Fibroblast of the aortic adventitia (primary cell): Measurements from ENCODE around the gene UPK2. TPM values are rescaled to one million over a fixed set of nuclear protein-coding genes. Genes with fewer than 3 reads are reported as not detected.

Experiments
- DNase-seq: peaks from one replicate; pipeline ENCODE4 v3.0.0-alpha.2; 2010; ENCODE audit warnings: low read depth
- H3K4me3 ChIP-seq: 2 replicates; pipeline ENCODE4 v1.5.1; 2011; ENCODE audit warnings: low read depth, mild to moderate bottlenecking, control low read depth, low read length, moderate library complexity
- total RNA-seq: library from RNA; depleted of rRNA; stranded (reverse); fragments of >200 nt; gene quantifications from 2 replicates; pipeline ENCODE4 v1.2.3, GENCODE V29; 2012; ENCODE audit warnings: low replicate concordance
- TF ChIP-seq, protein P1 (sequence below): IDR thresholded peaks from 2 replicates; pipeline ENCODE4 v1.5.1; 2011; ENCODE audit warnings: mild to moderate bottlenecking, low read length, control low read depth, inconsistent platforms; ENCODE audit not compliant: insufficient read depth

Gene UPK2
- not detected in 2 replicates for total RNA-seq

DNA sequence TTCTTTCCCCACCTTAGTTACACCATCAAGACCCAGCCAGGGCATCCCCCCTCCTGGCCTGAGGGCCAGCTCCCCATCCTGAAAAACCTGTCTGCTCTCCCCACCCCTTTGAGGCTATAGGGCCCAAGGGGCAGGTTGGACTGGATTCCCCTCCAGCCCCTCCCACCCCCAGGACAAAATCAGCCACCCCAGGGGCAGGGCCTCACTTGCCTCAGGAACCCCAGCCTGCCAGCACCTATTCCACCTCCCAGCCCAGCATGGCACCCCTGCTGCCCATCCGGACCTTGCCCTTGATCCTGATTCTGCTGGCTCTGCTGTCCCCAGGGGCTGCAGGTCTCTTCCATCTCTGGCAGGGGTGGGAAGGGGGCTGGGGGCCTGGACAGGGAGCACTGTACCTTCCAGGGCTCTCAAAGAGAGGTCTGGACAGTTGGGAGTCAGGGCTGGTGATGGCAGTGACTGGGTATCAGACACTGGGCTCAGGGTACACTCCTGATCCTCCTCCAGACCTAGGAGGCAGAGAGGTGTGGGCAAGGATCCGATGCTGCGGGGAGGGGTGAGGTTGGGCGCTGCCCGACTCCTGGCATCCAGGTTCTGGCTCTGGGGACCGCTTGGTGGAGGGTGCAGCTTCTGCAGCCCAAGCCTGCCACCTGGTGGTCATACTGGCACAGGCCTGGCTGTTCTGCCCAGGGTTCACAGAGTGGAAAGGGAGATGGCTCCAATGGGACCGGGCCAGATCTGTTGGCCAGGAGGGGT lies at the start of gene UPK2:
UPK2 (plus strand) TSS at position 205 of the 753 bp plus-strand sequence; CDS start at position 258, 53 bp downstream.
- peak; percentile 80 for DNase-seq
- H3K4me3 ChIP-seq = no peak within 1 kb of the TSS
- TF ChIP-seq, protein P1, sequence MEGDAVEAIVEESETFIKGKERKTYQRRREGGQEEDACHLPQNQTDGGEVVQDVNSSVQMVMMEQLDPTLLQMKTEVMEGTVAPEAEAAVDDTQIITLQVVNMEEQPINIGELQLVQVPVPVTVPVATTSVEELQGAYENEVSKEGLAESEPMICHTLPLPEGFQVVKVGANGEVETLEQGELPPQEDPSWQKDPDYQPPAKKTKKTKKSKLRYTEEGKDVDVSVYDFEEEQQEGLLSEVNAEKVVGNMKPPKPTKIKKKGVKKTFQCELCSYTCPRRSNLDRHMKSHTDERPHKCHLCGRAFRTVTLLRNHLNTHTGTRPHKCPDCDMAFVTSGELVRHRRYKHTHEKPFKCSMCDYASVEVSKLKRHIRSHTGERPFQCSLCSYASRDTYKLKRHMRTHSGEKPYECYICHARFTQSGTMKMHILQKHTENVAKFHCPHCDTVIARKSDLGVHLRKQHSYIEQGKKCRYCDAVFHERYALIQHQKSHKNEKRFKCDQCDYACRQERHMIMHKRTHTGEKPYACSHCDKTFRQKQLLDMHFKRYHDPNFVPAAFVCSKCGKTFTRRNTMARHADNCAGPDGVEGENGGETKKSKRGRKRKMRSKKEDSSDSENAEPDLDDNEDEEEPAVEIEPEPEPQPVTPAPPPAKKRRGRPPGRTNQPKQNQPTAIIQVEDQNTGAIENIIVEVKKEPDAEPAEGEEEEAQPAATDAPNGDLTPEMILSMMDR = peak; percentile 97

DNA sequence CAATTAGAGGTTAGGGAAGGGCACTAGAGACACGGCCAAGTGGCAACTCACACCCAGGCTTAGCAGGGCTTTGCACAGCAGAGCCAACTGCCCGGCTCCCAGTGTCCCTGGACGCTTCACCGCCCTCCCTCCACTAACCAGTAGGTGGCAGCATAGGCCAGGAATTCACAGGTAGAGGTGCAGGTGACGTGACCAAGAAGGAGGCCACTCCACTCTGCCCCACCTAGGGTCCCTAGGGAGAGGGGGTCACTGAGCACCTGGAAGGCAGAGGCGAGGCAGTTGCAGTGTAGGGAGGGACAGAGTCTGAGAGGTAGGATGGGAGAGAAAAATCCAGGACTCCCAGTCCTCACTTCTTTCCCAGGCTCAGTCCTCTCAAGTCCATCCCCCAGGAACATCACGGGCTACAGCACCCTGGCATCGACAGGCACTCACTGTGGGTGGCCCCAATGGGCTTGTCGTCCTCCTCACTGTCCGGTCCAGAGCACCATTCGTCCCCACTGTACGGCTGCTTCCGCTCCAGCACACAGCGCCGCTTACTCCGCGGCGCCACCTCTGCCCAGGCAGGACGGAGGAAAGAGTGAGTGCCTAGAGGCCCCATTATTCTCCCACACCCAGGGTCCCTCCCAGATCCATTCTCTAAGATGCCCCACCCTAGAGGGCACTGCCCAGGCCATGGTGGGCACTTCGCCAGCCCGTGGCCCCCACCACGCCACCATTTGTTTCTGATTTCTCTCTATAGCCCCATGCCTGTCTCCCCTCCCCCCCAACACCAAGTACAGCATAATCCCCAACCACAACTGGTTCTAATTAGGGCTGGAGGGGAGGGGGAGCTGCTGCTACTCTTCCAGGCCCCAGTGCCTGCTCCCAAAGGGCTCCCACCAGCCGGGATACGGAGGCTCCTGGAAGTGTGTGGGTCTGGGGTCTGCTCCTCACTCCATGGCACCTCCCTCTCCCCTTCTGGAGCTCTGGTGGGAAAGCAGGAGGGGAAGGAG lies 48.8 kb upstream of the UPK2 start:
- TF ChIP-seq, protein P1 = peak; percentile 91
- no peak overlapping the region for H3K4me3 ChIP-seq
- DNase-seq = peak; percentile 76

DNA sequence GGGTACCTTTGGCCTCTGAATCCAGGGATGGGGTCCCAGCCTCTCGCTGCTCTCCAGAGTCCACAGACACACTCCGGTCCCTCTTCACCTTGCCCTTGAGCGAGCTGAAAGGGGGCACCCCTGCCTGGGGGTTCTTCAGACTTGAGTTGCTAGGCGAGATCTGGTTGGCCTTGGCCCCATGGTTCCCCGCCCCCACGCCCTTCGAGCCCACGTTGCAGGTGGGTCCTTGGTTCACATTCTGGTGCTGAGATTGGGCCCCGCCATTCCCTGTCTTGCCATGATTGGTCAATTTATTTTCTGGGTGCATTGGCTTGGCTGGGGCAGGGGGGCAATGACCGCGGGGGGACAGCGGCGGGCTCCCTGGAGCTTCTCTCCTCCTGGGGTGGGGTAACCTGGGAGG lies 47.8 kb upstream of the UPK2 start:
- no peak for DNase-seq
- H3K4me3 ChIP-seq = no peak overlapping the region
- TF ChIP-seq, protein P1 = no peak

DNA sequence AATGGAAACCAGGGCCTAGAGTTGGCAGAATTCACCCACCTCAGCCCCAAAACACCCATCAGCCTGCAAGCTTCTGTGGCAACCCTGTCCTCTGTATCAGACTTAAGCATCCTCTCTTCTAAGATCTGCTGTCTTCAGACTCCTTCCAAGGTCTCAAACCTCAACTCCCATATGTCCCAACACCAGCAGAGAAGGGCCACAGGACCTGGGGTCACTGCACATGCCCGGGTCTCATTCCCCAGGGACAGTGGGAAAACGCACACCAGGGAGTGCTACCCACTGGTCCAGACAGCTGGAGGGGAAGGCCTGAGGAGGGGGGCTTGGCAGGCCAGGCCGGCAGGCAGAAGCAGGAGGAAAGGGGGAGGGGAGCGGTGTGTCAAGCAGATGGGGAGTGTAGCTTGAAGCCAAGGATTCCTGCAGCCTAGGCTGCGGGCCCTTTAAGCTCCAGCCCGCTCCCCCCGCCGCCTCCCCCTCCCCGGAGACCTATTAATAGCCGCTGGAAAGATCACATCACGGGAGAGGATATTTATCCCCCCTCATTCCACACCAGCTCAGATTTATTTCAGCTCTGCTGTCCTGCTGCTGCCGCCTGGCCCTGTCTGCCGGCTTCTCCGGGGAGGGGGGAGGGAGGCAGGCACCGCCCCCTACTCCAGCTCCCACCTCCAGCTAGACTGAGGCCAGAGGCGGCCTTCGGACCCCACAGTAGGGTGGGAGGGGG lies 47.0 kb upstream of the UPK2 start:
- peak overlapping the region; percentile 63 for H3K4me3 ChIP-seq
- TF ChIP-seq, protein P1 = no peak
- peak; percentile 91 for DNase-seq

DNA sequence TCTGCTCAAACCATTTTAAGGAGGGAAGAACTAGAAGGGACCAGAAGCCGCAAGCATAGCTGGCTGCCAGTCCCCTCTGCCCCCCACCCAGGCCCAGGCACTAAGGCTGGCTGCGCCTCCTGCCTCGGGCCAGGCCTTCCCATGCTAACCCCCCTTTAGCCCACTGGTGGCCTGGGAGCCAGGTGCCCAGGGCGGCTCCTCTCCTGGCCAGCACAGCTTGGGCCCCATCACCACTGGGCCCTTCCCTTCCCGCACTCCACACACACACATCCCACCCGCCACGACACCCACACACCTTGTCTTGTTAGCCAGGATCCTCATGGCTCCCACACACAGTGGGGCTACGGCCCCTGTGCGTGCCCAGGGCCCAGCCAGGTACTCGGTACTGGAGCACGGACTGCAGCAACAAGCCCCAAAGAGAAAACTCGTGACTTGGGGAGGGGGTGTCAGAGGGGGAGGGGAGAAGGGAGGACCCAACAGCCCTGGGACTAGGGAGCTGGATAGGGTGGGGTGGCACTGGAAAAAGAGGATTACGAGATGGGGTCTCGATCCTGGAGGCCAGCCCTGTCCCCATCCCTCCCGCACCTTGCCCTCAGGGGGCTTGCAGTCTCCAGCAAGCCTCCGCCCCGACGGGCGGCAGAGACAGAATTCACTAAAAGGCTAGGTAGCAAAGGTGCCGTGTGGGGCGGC lies 46.3 kb upstream of the UPK2 start:
- DNase-seq = no peak
- peak overlapping the region; percentile 63 for H3K4me3 ChIP-seq
- TF ChIP-seq, protein P1 = no peak
